HTR-8/SVneo (cell line): ENCODE data around the gene AGBL1.
"Not testable (repeated sequence)": the region's sequence is repeated elsewhere in the genome, so short reads cannot be mapped to it uniquely, and the experiment has no call there.

Experiments
- DNase-seq: peaks from one replicate; pipeline ENCODE4 v3.0.0; 2011; ENCODE audit warnings: low spot score, mixed read lengths; ENCODE audit not compliant: insufficient read length
- FAIRE-seq: peaks from 2 replicates; lab custom pipeline; 2011; peaks lifted over from hg19 to GRCh38; lab: Jason Lieb, UNC

AGBL1 gene

DNA sequence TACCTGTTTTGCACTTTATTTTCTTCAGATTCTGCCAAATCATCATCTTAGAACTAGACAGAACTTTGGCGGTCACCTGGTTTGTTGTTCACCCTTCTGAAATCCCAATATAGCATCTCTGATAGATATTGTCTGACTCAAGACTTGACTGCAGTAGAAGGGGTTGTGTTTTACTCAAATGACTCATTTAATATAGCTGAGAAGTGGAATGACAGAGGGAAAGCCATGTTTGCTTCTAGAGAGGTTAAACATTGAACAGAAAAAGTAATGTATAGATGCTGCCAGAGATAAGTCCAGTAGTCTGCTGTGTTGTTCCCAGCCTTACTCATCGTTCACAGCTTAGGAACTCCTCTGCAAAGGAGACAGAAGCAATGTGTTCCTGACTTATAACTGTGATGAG, 402.0 kb downstream of the AGBL1 start:
- FAIRE-seq (no peak), DNase-seq (no peak)

GRCh38 chr15:86483936-86484335, 404.3 kb downstream of the AGBL1 start:
- DNase-seq = no peak
- FAIRE-seq = no peak

- FAIRE-seq (no peak), DNase-seq (no peak)
Measured at GRCh38 chr15:86488046-86488445, 408.4 kb downstream of the AGBL1 start.

GRCh38 chr15:86489981-86490380, 410.3 kb downstream of the AGBL1 start:
- DNase-seq (no peak), FAIRE-seq (no peak)

DNA sequence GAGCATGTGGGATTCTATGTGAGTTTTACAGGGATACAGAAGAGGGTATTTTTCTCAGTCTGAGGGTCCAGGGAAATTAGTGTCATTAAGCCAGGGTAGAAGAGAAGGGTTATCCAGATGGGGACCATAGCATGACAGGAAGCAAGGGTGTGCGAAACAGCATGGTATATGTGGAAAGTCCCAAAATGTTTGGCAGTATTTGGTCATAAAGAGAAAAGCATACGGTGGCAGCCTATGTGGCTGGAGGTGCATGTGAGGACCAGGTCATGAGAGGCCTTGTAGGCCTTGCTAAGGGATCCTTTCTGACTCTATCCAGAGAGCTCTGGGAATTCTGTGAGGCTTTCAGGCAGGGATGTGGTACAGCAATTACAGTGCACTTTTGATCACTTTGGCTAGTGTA, 411.4 kb downstream of the AGBL1 start:
- DNase-seq = no peak
- no peak for FAIRE-seq

GRCh38 chr15:86493884-86494283, 414.2 kb downstream of the AGBL1 start:
- DNase-seq = no peak
- no peak for FAIRE-seq

DNA sequence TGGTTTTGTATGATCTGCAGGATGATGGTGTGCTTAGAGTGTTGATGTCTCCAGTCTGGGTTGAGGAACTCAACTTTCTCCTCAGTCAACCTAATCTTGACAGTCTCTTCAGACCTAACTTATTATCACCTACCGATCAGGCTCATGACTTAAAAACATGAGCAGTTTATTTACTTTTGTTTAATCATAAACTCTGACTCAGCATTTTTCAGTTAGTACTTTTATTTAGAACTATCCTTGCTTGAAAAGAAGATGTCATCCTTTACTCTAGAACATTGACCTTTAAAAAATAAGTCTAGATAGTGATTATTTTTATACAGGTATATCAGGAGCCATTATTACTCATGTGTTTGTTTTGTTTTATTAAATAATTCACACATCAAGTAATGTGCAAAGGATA, 414.8 kb downstream of the AGBL1 start:
- DNase-seq (no peak), FAIRE-seq (no peak)

GRCh38 chr15:86502301-86502700, 422.6 kb downstream of the AGBL1 start:
- FAIRE-seq = no peak

GRCh38 chr15:86505951-86506350, 426.3 kb downstream of the AGBL1 start:
- DNase-seq (no peak), FAIRE-seq (no peak)

More at GRCh38 chr15:86502301-86502700, 422.6 kb downstream of the AGBL1 start:
- no peak for DNase-seq

DNA sequence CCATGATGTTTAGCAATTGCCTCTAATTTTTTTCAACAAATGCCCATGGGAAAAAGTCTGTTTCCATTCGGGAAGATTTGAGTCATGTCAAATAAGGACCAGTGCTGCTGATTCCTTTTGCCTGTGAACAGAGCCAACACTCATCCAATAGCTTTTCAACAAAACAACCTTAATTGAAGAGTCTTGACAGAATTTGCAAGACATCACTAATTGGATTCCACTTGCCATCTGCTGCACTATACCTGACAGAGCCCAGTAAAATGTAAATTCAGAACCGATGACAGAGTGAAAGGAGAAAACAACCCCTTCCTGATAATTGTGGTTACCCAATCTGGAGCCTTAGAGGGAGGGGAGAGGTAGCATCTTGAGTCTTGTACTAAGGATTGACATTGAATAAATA, 426.7 kb downstream of the AGBL1 start:
- DNase-seq (no peak), FAIRE-seq (no peak)

DNA sequence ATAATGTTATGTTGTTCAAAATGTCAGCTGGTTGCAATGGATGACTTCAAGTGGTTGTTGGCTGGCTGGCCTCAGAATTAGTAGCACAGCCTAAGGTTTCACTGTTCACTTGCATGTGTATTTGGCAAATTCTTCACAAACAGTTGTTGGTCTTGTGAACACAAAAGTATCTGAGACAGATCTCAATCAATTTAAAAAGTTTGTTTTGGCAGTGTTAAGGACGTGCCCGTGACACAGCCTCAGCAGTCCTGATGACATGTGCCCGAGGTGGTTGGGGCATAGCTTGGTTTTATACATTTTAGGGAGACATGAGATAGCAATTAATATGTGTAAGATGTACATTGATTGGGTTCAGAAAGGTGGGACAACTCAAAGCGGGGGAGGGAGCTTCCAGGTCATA, 436.0 kb downstream of the AGBL1 start:
- no peak for FAIRE-seq
- no peak for DNase-seq

- FAIRE-seq (no peak), DNase-seq (no peak)
Measured at GRCh38 chr15:86522721-86523120, 443.1 kb downstream of the AGBL1 start.

DNA sequence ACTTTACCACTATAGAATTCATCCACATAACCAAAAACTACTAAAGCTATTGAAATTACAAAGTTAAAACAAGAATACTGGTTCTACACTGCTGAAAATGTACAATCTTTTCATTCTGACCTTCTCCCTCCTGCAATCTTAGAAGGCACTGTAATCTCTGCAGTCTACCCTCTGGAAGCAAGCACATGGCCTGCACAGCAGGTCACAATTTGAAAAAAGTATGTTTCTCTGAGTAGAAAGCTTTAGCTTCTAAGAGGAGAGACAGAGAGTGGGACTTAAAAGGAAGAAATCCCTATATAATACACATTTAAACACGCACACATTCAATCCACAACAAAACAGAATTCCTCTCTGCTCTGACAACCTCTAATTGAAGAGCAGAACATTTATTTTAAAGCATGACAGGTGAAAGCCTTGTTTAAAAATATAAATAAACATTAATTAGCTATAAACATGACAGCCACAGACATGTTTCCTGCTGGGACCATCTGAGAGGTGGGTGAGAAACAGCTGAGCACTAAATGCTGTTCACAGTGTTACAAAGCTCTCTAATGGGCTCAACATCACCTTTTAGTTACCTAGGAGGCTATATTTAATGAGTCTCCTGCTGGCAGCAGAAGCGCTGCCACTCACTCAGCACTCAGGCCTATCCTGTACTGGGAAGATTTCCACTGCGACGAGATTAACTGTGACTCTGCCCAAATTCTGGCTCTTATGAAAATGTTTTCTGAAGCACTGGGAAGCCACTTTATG, 447.4 kb downstream of the AGBL1 start:
- no peak for FAIRE-seq
- no peak for DNase-seq

- not testable (repeated sequence) for FAIRE-seq, DNase-seq
Measured at GRCh38 chr15:86528094-86528493, 448.4 kb downstream of the AGBL1 start.

GRCh38 chr15:86538141-86538540, 458.5 kb downstream of the AGBL1 start:
- FAIRE-seq = no peak
- DNase-seq = no peak

DNA sequence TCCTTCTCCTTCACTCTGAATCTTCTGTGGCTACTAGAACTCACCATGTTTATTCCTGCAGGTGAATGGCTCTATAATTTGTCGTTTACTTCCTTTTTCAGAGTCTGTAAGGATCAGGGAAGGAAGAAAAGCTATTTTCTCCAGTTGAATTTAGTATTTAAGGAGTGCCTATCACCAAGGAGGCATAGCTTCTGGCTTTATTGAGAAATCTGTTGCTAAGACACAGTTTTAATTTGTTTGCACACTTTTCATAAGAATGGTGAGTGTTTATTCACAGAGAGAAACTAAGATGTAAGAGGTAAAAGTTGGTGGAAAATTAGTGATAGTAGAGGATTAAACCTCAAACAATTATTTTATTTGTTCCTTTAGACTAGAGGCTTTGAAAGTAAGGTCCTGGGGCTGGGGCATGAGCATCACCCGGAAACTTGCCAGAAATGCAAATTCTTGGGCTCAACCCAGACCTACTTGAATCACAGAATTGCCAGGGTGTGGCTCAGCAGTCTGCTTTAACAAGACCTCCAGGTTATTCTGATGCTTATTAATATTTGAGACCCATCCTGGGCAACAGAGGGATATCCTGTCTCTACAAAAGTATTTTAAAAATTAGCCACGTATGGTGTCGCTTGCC, 461.3 kb downstream of the AGBL1 start:
- DNase-seq = no peak
- FAIRE-seq = no peak

- no peak for DNase-seq
- FAIRE-seq = no peak
Measured at GRCh38 chr15:86541540-86541939, 461.9 kb downstream of the AGBL1 start.

GRCh38 chr15:86550075-86550474, 470.4 kb downstream of the AGBL1 start:
- FAIRE-seq (no peak), DNase-seq (no peak)

DNA sequence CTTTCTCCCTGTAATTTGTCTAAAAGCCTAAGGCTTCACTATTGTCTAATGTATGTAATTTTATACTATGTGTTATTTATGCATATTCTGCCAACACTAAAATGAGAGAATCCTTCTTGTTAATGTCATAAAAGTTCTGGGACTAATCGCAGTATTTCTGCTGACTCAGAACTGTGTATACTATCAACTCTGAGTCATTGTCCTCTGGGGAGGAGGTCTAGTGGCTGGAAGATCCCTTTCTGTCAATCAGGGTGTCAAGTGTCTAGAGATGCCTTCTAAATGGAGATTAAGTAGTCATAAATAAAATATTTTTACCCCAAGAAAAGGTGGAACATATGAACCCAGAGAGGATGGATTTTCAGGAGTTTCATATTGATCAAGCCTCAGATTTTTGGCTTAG, 473.4 kb downstream of the AGBL1 start:
- DNase-seq = no peak
- no peak for FAIRE-seq

- FAIRE-seq (no peak), DNase-seq (no peak)
Measured at GRCh38 chr15:86555098-86555497, 475.4 kb downstream of the AGBL1 start.

- DNase-seq (no peak), FAIRE-seq (no peak)
Measured at GRCh38 chr15:86555939-86556338, 476.3 kb downstream of the AGBL1 start.
